ENCODE results near the gene TIAL1.
"Not testable (repeated sequence)": the region's sequence is repeated elsewhere in the genome, so short reads cannot be mapped to it uniquely, and the experiment has no call there.

Gene TIAL1

GRCh38 chr10:119536508-119537025, 60.2 kb downstream of the TIAL1 start:
- no peak overlapping the region for H3K4me3 ChIP-seq (ENCODE audit: low read depth, low read length)
- DNase-seq (ENCODE audit: low read depth), result no peak
- no peak for TF ChIP-seq CTCF (IDR thresholded peaks at IDR 0.05; ENCODE audit: low read depth, low read length, missing control alignments)

DNA sequence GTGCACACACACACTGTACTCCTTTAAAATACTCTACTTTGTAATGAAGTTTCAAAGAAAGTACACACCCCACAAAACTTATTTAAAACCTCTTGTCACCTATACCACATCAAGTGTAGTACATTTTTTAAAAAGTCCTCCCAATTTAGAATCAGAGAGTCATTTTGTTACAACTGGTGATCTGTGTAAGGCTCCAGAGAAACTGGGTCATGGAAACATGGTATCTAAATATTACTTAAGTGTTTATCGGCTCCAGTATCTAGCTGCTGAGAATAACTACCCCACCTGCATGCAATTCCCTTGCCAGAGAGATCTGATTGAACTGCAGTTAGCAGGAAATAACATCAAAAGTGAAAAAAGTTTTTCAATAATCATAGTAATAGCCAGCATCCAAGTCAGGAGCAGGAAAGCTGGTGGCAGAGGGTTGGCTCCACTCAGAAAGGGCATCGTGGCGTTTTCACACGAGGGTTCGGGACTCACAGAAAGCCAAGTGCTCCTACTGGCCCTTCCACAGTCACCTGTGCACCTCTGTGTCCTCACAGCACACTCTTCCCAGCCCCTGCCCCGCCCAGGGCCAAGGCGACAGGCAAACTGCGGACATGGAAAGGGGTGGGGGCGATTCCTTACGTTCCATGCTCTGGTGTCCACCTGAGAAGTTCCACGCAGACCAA, 60.8 kb downstream of the TIAL1 start:
- no peak for DNase-seq (ENCODE audit: low read depth)
- TF ChIP-seq CTCF (IDR thresholded peaks at IDR 0.05; ENCODE audit: low read depth, low read length, missing control alignments), result no peak
- no peak overlapping the region for H3K4me3 ChIP-seq (ENCODE audit: low read depth, low read length)

DNA sequence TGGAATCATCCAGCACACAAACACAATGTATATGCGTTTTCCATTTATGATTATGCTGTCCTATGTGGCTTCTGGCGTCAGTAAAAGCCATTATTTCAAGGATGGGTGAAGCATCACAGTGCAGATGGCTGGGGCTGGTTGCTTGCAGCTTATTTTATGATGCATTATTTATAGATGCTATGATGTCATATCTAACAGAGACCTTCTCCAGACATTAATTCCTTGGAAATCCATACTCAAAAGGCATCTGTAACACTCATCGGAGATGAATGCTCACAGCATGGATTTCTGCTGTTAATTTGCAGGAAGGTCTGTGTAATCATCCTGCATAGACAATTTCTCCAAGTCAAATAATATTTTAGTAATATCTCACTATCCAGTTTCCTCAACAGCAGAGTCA, 61.5 kb downstream of the TIAL1 start:
- DNase-seq (ENCODE audit: low read depth), result no peak
- TF ChIP-seq CTCF (IDR thresholded peaks at IDR 0.05; ENCODE audit: low read depth, low read length, missing control alignments), result no peak
- H3K4me3 ChIP-seq (ENCODE audit: low read depth, low read length), result no peak overlapping the region

DNA sequence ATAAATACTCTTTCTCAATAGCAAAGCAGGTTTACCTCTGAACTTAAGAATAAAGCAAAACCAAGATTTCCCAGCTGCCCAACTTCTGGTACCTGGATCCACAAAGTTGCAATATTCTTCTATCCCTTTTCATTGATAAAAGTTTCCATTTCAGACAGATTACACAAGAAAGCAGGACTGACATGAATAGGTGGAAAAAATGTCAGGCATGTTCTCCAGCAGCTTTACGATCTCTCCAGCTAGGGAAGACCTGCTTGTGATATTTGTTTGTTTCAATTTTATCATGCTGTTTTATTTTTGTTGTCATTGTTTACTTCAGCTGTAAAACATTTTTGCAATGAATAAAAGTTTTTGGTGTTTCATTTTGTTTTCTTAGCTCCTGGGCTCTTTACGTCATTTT, 63.3 kb downstream of the TIAL1 start:
- no peak for TF ChIP-seq CTCF (IDR thresholded peaks at IDR 0.05; ENCODE audit: low read depth, low read length, missing control alignments)
- H3K4me3 ChIP-seq (ENCODE audit: low read depth, low read length), result no peak overlapping the region
- DNase-seq (ENCODE audit: low read depth), result no peak

DNA sequence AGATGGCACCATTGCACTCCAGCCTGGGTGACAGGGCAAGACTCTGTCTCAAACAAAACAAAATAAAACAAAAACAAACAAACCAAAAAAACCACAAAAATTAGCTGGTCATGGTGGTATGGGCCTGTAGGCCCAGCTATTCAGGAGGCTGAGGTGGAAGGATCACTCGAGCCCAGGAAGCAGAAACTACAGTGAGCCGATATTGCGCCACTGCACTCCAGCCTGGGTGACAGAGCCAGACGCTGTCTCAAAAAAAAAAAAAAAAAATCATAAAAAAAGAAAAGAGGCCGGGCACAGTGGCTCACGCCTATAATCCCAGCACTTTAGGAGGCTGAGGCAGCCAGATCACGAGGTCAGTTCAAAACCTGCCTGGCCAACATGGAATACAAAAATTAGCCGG, 64.0 kb downstream of the TIAL1 start:
- DNase-seq (ENCODE audit: low read depth); H3K4me3 ChIP-seq (ENCODE audit: low read depth, low read length): not testable (repeated sequence)

DNA sequence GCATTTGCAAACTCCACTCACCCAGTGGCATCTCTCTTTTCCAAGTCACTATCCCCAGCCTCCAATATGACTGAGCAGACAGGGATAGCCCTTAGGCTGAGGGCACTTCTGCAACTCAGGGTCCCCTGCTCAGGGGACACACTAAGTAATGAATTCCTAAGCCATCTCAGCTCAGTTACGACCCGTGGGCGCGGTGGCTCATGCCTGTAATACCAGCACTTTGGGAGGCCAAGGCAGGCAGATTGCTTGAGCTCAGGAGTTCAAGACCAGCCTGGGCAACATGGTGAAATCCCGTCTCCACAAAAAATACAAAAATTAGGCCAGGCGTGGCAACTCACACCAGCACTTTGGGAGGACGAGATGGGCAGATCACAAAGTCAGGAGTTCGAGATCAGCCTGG, 64.5 kb downstream of the TIAL1 start:
- H3K4me3 ChIP-seq (ENCODE audit: low read depth, low read length); DNase-seq (ENCODE audit: low read depth): not testable (repeated sequence)

- no peak for DNase-seq (ENCODE audit: low read depth)
- no peak overlapping the region for H3K4me3 ChIP-seq (ENCODE audit: low read depth, low read length)
- no peak for TF ChIP-seq CTCF (IDR thresholded peaks at IDR 0.05; ENCODE audit: low read depth, low read length, missing control alignments)
Observed at GRCh38 chr10:119531067-119531466, 65.7 kb downstream of the TIAL1 start.

GRCh38 chr10:119528663-119529237, 68.0 kb downstream of the TIAL1 start:
- DNase-seq (ENCODE audit: low read depth); H3K4me3 ChIP-seq (ENCODE audit: low read depth, low read length): not testable (repeated sequence)
